ENCODE results near the gene CRHR1.
"Not testable (repeated sequence)": the region's sequence is repeated elsewhere in the genome, so short reads cannot be mapped to it uniquely, and the experiment has no call there.

CRHR1 gene

DNA sequence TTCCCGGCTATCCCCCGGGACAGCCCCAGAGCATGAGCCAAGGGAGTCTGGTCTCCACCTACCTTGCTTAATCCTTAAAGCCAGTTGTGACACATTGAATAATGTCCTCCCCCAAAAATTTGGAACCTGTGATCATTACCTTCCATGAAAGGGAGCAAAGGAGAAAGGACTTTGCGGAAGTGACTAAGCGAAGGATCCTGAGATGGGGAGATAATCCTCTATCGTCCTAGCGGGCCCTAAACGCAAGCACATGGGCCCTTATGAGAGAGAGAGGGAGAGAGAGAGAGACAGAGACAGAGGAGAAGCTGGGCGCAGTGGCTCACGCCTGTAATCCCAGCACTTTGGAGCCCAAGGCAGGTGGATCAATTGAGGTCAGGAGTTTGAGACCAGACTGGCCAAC is 70.1 kb downstream of the CRHR1 start:
- Histone ChIP-seq H3K36me3 (ENCODE audit: control insufficient read depth in 5 of 5, insufficient read depth in 5 of 5, low read length in 5 of 5) (no peaks in the 10 kb centered on the region), H3K4me1 (ENCODE audit: control insufficient read depth in 5 of 5, insufficient read depth in 5 of 5, low read length in 5 of 5) (peaks cover 0 to 9% (median 8%) of the 10 kb centered on the region in 5 donors), H3K9ac (ENCODE audit: low read length in 5 of 5) (no peak overlapping the region), H3K9me3 (ENCODE audit: control insufficient read depth in 5 of 5, low read length in 5 of 5) (peaks cover 0 to 5% (median 0%) of the 10 kb centered on the region in 5 donors), H3K27me3 (ENCODE audit: control insufficient read depth in 5 of 5, insufficient read depth in 4 of 5, low read length in 5 of 5) (peaks cover 0 to 17% (median 15%) of the 10 kb centered on the region in 5 donors), H3K27ac (ENCODE audit: low read depth, low read length) (no peak overlapping the region), H3K4me3 (ENCODE audit: low read depth in 1 of 5, low read length in 5 of 5) (no peak overlapping the region)

DNA sequence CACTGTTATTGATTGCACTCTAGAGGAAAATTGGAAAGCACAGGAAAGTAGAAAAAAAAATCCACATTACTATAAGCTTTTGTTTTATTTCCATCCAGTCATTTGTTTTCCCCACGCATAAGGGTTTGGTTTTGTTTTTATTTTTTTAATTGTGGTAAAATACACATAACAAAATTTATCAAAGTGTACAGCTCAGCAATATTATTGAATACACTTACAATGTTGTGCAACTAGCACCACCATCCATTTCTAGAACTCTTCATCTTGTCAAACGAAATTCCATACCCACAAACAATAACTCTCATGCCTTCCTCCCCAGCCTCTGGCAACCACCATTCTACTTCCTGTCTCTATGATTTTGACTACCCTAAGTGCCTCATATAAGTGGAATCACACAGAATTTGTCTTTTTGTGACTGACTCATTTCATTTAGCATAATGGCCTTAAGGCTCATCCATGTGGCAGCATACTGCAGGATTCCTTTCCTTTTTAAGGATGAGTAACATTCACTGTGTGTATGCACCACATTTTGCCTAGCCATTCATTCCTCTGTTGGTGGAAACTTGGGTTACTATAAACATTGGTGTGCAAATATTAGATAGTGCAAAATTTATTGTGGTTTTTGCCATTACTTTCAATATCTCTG is 71.7 kb downstream of the CRHR1 start:
- no peak overlapping the region for H3K9ac ChIP-seq (ENCODE audit: low read length in 5 of 5)
- H3K4me3 ChIP-seq (ENCODE audit: low read depth in 1 of 5, low read length in 5 of 5), result no peak overlapping the region
- peaks cover 0 to 5% (median 0%) of the 10 kb centered on the region in 5 donors for H3K9me3 ChIP-seq (ENCODE audit: control insufficient read depth in 5 of 5, low read length in 5 of 5)
- no peaks in the 10 kb centered on the region for H3K36me3 ChIP-seq (ENCODE audit: control insufficient read depth in 5 of 5, insufficient read depth in 5 of 5, low read length in 5 of 5)
- peaks cover 0 to 9% (median 8%) of the 10 kb centered on the region in 5 donors for H3K4me1 ChIP-seq (ENCODE audit: control insufficient read depth in 5 of 5, insufficient read depth in 5 of 5, low read length in 5 of 5)
- H3K27ac ChIP-seq (ENCODE audit: low read depth, low read length), result no peak overlapping the region
- H3K27me3 ChIP-seq (ENCODE audit: control insufficient read depth in 5 of 5, insufficient read depth in 4 of 5, low read length in 5 of 5), result peaks cover 0 to 21% (median 16%) of the 10 kb centered on the region in 5 donors

DNA sequence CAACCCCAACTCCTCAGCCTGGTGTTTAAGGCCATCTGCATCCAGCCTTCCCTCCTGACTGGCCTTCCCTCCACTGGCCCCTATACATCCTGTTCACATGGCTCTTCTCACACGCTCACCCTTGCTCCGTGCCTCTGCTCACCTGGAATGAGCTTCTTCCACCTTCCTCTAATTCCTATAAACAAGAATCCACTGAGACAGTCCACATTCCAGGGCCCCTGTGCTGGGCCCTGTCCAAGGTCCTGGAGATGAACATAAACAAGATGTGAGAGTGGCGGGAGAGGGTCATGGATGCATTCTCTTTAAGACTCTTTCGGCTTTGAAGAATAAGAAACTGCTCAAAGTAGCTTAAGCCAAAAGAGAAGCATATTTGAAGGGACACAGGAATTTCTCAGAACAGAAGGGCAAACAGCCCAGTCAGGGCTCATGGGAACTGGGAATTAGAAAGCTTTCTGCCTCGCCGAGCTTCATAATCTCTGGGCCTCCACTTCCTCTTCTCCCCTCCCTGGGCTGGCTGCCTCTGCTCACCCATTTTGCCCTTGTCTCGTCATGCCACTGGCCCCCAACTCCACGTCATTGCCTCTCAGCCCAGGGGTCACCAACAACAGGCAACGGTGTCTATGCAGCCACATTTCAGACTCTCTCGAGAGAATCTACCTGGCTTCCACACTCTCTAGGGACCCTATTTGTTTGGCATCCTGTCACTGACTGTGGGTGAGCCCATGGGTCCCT is 74.0 kb downstream of the CRHR1 start:
- H3K4me1 ChIP-seq (ENCODE audit: control insufficient read depth in 5 of 5, insufficient read depth in 5 of 5, low read length in 5 of 5), result peaks cover 0 to 9% (median 8%) of the 10 kb centered on the region in 5 donors
- H3K9ac ChIP-seq (ENCODE audit: low read length in 5 of 5), result no peak overlapping the region
- H3K4me3 ChIP-seq (ENCODE audit: low read depth in 1 of 5, low read length in 5 of 5), result no peak overlapping the region
- peaks cover 0 to 13% (median 2%) of the 10 kb centered on the region in 5 donors for H3K27me3 ChIP-seq (ENCODE audit: control insufficient read depth in 5 of 5, insufficient read depth in 4 of 5, low read length in 5 of 5)
- H3K9me3 ChIP-seq (ENCODE audit: control insufficient read depth in 5 of 5, low read length in 5 of 5), result peaks cover 0 to 5% (median 0%) of the 10 kb centered on the region in 5 donors
- H3K27ac ChIP-seq (ENCODE audit: low read depth, low read length), result no peak overlapping the region
- no peaks in the 10 kb centered on the region for H3K36me3 ChIP-seq (ENCODE audit: control insufficient read depth in 5 of 5, insufficient read depth in 5 of 5, low read length in 5 of 5)

GRCh38 chr17:45861165-45861564 is 77.0 kb downstream of the CRHR1 start:
- no peak overlapping the region for H3K4me3 ChIP-seq (ENCODE audit: low read depth in 1 of 5, low read length in 5 of 5)
- H3K4me1 ChIP-seq (ENCODE audit: control insufficient read depth in 5 of 5, insufficient read depth in 5 of 5, low read length in 5 of 5), result peaks cover 0 to 9% (median 8%) of the 10 kb centered on the region in 5 donors
- no peaks in the 10 kb centered on the region for H3K9me3 ChIP-seq (ENCODE audit: control insufficient read depth in 5 of 5, low read length in 5 of 5)
- no peak overlapping the region for H3K9ac ChIP-seq (ENCODE audit: low read length in 5 of 5)
- H3K27me3 ChIP-seq (ENCODE audit: control insufficient read depth in 5 of 5, insufficient read depth in 4 of 5, low read length in 5 of 5), result peaks cover 4 to 27% (median 7%) of the 10 kb centered on the region in 5 donors
- H3K27ac ChIP-seq (ENCODE audit: low read depth, low read length), result no peak overlapping the region
- no peaks in the 10 kb centered on the region for H3K36me3 ChIP-seq (ENCODE audit: control insufficient read depth in 5 of 5, insufficient read depth in 5 of 5, low read length in 5 of 5)

GRCh38 chr17:45862127-45862526 is 78.0 kb downstream of the CRHR1 start:
- H3K9me3 ChIP-seq (ENCODE audit: control insufficient read depth in 5 of 5, low read length in 5 of 5); H3K9ac ChIP-seq (ENCODE audit: low read length in 5 of 5); H3K4me3 ChIP-seq (ENCODE audit: low read depth in 1 of 5, low read length in 5 of 5); H3K4me1 ChIP-seq (ENCODE audit: control insufficient read depth in 5 of 5, insufficient read depth in 5 of 5, low read length in 5 of 5); H3K36me3 ChIP-seq (ENCODE audit: control insufficient read depth in 5 of 5, insufficient read depth in 5 of 5, low read length in 5 of 5); H3K27ac ChIP-seq (ENCODE audit: low read depth, low read length): not testable (repeated sequence)
- H3K27me3 ChIP-seq (ENCODE audit: control insufficient read depth in 5 of 5, insufficient read depth in 4 of 5, low read length in 5 of 5), result peaks cover 4 to 30% (median 7%) of the 10 kb centered on the region in 5 donors

GRCh38 chr17:45863857-45864654 is 79.9 kb downstream of the CRHR1 start:
- peaks cover 4 to 30% (median 7%) of the 10 kb centered on the region in 5 donors for H3K27me3 ChIP-seq (ENCODE audit: control insufficient read depth in 5 of 5, insufficient read depth in 4 of 5, low read length in 5 of 5)
- H3K9me3 ChIP-seq (ENCODE audit: control insufficient read depth in 5 of 5, low read length in 5 of 5), result no peaks in the 10 kb centered on the region
- no peak overlapping the region for H3K4me3 ChIP-seq (ENCODE audit: low read depth in 1 of 5, low read length in 5 of 5)
- H3K27ac ChIP-seq (ENCODE audit: low read depth, low read length), result no peak overlapping the region
- no peak overlapping the region for H3K9ac ChIP-seq (ENCODE audit: low read length in 5 of 5)
- no peaks in the 10 kb centered on the region for H3K36me3 ChIP-seq (ENCODE audit: control insufficient read depth in 5 of 5, insufficient read depth in 5 of 5, low read length in 5 of 5)
- no peaks in the 10 kb centered on the region for H3K4me1 ChIP-seq (ENCODE audit: control insufficient read depth in 5 of 5, insufficient read depth in 5 of 5, low read length in 5 of 5)

DNA sequence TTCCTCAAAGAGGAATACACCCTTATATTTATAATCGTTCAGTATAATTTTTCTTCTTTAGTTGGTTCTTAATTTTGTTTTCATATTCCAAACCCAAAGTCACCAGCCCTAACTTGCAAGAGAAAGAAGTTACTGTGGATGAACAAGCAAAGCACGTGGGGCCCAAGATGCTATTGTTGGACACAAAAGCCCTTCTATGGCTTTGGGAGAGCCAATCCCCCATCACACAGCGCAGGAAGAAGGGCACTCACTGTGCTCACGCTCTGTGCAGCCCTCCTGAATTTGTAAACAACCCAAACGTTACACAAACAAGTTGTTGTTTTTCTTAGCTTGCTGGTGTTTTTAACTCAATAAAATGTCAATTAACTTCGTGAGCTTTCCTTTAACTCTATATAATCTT is 83.1 kb downstream of the CRHR1 start:
- Histone ChIP-seq H3K27me3 (ENCODE audit: control insufficient read depth in 5 of 5, insufficient read depth in 4 of 5, low read length in 5 of 5) (peaks cover 7 to 27% (median 10%) of the 10 kb centered on the region in 5 donors), H3K9me3 (ENCODE audit: control insufficient read depth in 5 of 5, low read length in 5 of 5) (no peaks in the 10 kb centered on the region), H3K4me3 (ENCODE audit: low read depth in 1 of 5, low read length in 5 of 5) (no peak overlapping the region), H3K9ac (ENCODE audit: low read length in 5 of 5) (no peak overlapping the region), H3K27ac (ENCODE audit: low read depth, low read length) (no peak overlapping the region), H3K4me1 (ENCODE audit: control insufficient read depth in 5 of 5, insufficient read depth in 5 of 5, low read length in 5 of 5) (no peaks in the 10 kb centered on the region), H3K36me3 (ENCODE audit: control insufficient read depth in 5 of 5, insufficient read depth in 5 of 5, low read length in 5 of 5) (no peaks in the 10 kb centered on the region)

GRCh38 chr17:45867702-45868101 is 83.6 kb downstream of the CRHR1 start:
- no peaks in the 10 kb centered on the region for H3K4me1 ChIP-seq (ENCODE audit: control insufficient read depth in 5 of 5, insufficient read depth in 5 of 5, low read length in 5 of 5)
- H3K4me3 ChIP-seq (ENCODE audit: low read depth in 1 of 5, low read length in 5 of 5), result no peak overlapping the region
- no peaks in the 10 kb centered on the region for H3K36me3 ChIP-seq (ENCODE audit: control insufficient read depth in 5 of 5, insufficient read depth in 5 of 5, low read length in 5 of 5)
- no peak overlapping the region for H3K27ac ChIP-seq (ENCODE audit: low read depth, low read length)
- H3K27me3 ChIP-seq (ENCODE audit: control insufficient read depth in 5 of 5, insufficient read depth in 4 of 5, low read length in 5 of 5), result peaks cover 7 to 27% (median 10%) of the 10 kb centered on the region in 5 donors
- H3K9ac ChIP-seq (ENCODE audit: low read length in 5 of 5), result no peak overlapping the region
- no peaks in the 10 kb centered on the region for H3K9me3 ChIP-seq (ENCODE audit: control insufficient read depth in 5 of 5, low read length in 5 of 5)

- Histone ChIP-seq H3K9me3 (ENCODE audit: control insufficient read depth in 5 of 5, low read length in 5 of 5) (no peaks in the 10 kb centered on the region), H3K4me3 (ENCODE audit: low read depth in 1 of 5, low read length in 5 of 5) (no peak overlapping the region), H3K27ac (ENCODE audit: low read depth, low read length) (no peak overlapping the region), H3K9ac (ENCODE audit: low read length in 5 of 5) (no peak overlapping the region), H3K4me1 (ENCODE audit: control insufficient read depth in 5 of 5, insufficient read depth in 5 of 5, low read length in 5 of 5) (no peaks in the 10 kb centered on the region), H3K36me3 (ENCODE audit: control insufficient read depth in 5 of 5, insufficient read depth in 5 of 5, low read length in 5 of 5) (no peaks in the 10 kb centered on the region), H3K27me3 (ENCODE audit: control insufficient read depth in 5 of 5, insufficient read depth in 4 of 5, low read length in 5 of 5) (peaks cover 7 to 29% (median 10%) of the 10 kb centered on the region in 5 donors)
Observed at GRCh38 chr17:45868276-45868675, 84.2 kb downstream of the CRHR1 start.
